Testis (tissue), 2 donors: ENCODE measurements around the gene MSANTD4.
"Not testable (repeated sequence)": the region's sequence is repeated elsewhere in the genome, so short reads cannot be mapped to it uniquely, and the experiment has no call there.

Experiments
- CTCF ChIP-seq, 3 experiments: fragments of 450-650 bp in 2 of 3; fragments of 200-600 bp in 1 of 3; sonication (generic) in 1 of 3; IDR thresholded peaks; one replicate each; pipeline ENCODE4 v1.5.1; 2016 to 2019; ENCODE audit warnings: antibody characterized with exemption in 3 of 3, mild to moderate bottlenecking in 2 of 3, moderate library complexity in 1 of 3
- POLR2A ChIP-seq: fragments of 450-650 bp; IDR thresholded peaks from one replicate; pipeline ENCODE4 v1.6.1; 2017; ENCODE audit warnings: antibody characterized with exemption, mild to moderate bottlenecking, moderate library complexity

GRCh38 chr11:106058377-106058776 lies 36.3 kb upstream of the MSANTD4 start:
- not testable (repeated sequence) for TF ChIP-seq CTCF (IDR thresholded peaks at IDR 0.05); POLR2A
